Fibroblast of the aortic adventitia (primary cell): ENCODE data around the gene DCHS2. TPM values are rescaled to one million over a fixed set of nuclear protein-coding genes. Genes with fewer than 3 reads are reported as not detected.

Experiments
- DNase-seq: peaks from one replicate; pipeline ENCODE4 v3.0.0-alpha.2; 2010; ENCODE audit warnings: low read depth
- H3K4me3 ChIP-seq: 2 replicates; pipeline ENCODE4 v1.5.1; 2011; ENCODE audit warnings: low read depth, mild to moderate bottlenecking, control low read depth, low read length, moderate library complexity
- total RNA-seq: library from RNA; depleted of rRNA; stranded (reverse); fragments of >200 nt; gene quantifications from 2 replicates; pipeline ENCODE4 v1.2.3, GENCODE V29; 2012; ENCODE audit warnings: low replicate concordance
- TF ChIP-seq, protein P1 (sequence below): IDR thresholded peaks from 2 replicates; pipeline ENCODE4 v1.5.1; 2011; ENCODE audit warnings: mild to moderate bottlenecking, low read length, control low read depth, inconsistent platforms; ENCODE audit not compliant: insufficient read depth

DCHS2 gene
- total RNA-seq, 1 donor = under 0.01 TPM

GRCh38 chr4:154376486-154376885 lies 115.1 kb downstream of the DCHS2 start:
- no peak overlapping the region for H3K4me3 ChIP-seq
- TF ChIP-seq, protein P1, sequence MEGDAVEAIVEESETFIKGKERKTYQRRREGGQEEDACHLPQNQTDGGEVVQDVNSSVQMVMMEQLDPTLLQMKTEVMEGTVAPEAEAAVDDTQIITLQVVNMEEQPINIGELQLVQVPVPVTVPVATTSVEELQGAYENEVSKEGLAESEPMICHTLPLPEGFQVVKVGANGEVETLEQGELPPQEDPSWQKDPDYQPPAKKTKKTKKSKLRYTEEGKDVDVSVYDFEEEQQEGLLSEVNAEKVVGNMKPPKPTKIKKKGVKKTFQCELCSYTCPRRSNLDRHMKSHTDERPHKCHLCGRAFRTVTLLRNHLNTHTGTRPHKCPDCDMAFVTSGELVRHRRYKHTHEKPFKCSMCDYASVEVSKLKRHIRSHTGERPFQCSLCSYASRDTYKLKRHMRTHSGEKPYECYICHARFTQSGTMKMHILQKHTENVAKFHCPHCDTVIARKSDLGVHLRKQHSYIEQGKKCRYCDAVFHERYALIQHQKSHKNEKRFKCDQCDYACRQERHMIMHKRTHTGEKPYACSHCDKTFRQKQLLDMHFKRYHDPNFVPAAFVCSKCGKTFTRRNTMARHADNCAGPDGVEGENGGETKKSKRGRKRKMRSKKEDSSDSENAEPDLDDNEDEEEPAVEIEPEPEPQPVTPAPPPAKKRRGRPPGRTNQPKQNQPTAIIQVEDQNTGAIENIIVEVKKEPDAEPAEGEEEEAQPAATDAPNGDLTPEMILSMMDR = no peak
- no peak for DNase-seq

- H3K4me3 ChIP-seq = no peak overlapping the region
- TF ChIP-seq, protein P1 = no peak
- DNase-seq = no peak
Measured at GRCh38 chr4:154368060-154368459, 123.5 kb downstream of the DCHS2 start.

- TF ChIP-seq, protein P1 = no peak
Measured at GRCh38 chr4:154367659-154368058, 123.9 kb downstream of the DCHS2 start.

GRCh38 chr4:154366956-154367355 lies 124.6 kb downstream of the DCHS2 start:
- no peak for DNase-seq
- TF ChIP-seq, protein P1 = no peak
- no peak overlapping the region for H3K4me3 ChIP-seq

More at GRCh38 chr4:154367659-154368058, 123.9 kb downstream of the DCHS2 start:
- no peak for DNase-seq
- no peak overlapping the region for H3K4me3 ChIP-seq

- TF ChIP-seq, protein P1 = no peak
- no peak for DNase-seq
- no peak overlapping the region for H3K4me3 ChIP-seq
Measured at GRCh38 chr4:154364066-154364845, 127.3 kb downstream of the DCHS2 start.

DNA sequence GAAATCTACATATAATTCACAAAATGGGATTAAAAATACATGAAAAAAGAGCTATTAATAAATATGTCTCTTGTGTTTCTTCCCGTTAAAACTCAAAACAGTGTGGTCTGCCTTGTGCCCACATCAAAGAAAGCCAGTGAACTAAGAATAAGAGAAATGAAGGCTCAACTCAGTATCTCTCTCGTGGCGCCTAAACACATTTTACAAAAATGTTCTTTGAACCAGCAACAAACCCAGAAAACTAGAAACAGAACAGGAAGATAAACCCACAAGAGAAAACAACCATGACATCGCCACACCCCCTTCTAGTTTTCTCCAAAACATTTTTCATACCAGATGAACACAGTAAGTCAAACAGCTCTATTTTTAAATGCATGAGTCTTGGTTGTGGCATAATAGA lies 130.1 kb downstream of the DCHS2 start:
- no peak overlapping the region for H3K4me3 ChIP-seq
- no peak for DNase-seq
- TF ChIP-seq, protein P1 = no peak

- TF ChIP-seq, protein P1 = no peak
- no peak for DNase-seq
- no peak overlapping the region for H3K4me3 ChIP-seq
Measured at GRCh38 chr4:154360491-154360890, 131.1 kb downstream of the DCHS2 start.
